Stimulated activated CD8-positive, alpha-beta memory T cell treated with anti-CD3 and anti-CD28 coated beads, Interleukin-4, amount 100 ng/mL, for 24 hours (primary cell): ENCODE results near the gene ZNF446.
"Not testable (repeated sequence)": the region's sequence is repeated elsewhere in the genome, so short reads cannot be mapped to it uniquely, and the experiment has no call there.

Experiments
- DNase-seq: peaks from one replicate; pipeline ENCODE4 v3.0.0-alpha.2; 2020; ENCODE audit warnings: low read depth

The ZNF446 gene

DNA sequence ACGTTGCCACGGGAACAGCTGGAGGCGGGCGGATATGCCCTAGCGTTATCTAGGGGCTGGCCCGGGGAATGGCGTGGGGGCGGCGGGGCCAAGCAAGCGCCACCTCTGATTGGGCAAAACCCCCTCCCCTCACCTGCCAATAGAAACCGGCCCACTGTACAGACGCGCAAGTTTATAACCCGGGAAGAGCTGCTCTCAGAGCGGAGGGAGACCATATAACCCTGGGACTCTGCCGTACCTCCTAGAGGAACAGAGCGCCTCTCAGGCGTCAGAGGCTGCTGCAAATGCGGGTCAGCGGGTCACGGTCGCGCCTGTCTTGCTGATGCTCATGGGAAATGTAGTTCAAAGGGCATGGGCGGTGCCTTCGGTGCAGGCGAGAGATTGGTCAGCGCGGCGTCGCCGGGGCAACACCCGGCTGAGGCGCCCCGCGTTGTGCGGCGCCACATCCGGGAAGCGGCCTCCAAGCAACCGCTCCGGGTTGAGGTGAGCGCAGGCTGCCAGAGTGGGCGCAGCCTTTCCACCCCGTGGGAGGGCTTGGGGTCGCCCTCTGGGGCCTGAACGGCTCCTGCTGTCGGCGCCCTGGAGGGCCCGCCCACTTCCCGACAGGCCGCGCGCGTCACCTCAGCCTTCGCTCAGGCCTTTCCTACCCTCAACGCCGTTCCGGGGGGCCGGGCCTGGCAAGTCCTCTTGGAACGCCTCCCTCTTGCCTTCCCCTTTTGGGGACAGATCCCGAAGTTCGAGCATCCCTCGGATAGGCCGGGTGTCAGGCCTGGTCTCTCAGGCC is at the start of gene ZNF446:
Gene ZNF446 (plus strand): TSS at position 639 of the 784 bp plus-strand sequence. CDS start 867 bp downstream, outside the sequence.
- peak; percentile 90 for DNase-seq

DNA sequence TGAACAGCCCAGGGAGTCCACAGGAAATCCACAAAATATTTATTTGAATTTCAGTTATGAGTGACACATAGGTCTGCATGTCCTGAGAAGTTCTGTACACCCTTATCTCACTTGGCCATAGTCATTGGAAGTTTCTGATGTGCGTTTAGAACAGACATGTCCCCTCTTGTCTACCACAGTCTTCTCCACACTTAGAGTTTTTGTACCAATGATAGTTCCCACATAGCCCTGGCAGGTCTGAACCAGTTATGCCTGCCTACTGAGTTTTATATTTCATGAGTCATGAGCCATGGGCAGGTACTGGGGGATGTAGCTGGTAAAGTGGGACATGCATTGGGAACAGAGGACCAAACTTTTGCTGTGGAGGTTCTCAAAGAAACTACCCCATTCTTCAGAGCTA is 47.5 kb upstream of the ZNF446 start:
- no peak for DNase-seq

DNA sequence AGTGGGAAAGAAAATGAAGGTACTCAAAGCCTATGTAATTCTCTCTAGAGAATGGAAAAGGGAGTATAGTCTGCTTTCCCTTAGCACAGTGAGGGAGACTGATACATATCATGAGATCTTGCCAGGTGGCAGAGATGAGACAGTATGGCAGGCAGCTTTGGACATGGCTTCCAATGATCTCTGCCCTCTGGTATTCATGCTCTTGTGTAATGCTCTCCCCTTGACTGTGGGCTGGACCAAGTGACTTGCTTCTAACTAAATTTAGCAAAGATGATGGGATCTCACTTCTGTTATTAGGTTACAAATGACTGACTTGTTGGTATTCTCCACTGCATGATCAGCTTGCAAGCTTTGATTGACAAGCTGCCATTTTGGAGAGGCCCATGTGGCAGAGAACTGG is 46.4 kb upstream of the ZNF446 start:
- DNase-seq, result no peak

DNA sequence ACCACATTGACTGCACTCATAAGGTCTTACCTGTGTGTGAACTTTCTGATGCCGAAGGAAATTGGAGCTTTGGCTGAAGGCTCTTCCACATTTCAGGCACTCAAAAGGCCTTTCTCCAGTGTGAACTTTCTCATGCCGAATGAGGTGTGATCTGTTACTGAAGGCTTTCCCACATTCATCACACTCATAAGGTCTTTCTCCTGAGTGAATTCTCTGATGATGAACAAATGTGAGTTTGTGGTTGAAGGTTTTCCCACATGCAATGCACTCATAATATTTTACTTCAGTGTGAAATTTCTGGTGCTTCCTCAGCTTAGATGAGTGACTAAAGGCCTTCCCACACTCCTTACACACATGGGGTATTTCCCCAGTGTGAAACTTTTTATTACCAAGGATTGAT is 41.9 kb upstream of the ZNF446 start:
- DNase-seq, result no peak

DNA sequence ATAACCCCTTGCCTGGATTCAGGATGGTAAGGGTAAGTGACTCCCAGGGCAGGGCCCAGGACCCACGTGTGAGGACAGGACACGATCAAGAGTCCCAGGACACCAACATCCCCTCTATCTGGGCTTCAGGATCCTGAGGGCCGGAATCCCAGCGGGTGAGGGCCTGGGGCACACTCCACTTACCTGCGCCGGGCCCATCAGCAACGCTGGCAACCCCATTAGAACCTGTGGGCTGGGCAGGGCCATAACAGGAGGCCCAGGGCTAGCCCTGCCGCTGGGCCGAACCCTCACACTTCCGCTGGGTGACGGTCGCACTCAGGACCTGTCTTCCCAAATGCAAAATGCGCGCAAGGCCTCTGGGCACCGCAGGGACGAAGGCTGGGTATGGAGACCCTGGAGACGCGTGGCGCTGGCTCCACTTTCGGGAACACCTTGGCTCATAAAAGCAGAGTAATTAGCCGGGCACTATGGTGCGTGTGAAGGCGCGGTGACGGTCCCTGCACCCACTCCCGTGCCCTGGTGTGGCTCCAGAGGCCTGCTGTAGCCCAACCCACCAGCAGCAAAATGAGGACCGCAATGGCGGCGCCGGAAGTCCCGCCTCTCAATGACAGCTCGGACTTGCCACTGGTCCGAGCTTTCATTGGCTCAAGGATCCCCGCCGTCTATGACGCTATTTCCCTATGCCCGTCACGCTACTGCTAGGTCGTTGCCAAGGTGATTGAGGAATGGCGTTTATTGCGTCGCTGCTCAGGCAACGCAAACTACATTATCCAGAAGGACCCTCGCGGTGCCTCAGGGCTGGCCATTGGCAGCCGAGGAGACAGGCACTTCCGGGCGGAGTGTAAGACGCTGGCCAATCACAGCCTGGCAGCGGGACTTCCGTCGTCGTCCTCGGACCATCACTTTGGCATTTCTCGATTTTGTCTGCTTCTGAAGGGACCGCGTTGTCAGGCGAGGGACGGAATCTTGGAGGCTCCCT is 36.3 kb upstream of the ZNF446 start, which contains the start of gene ZNF132:
Gene ZNF132 (minus strand): TSS at position 578 of the 979 bp plus-strand sequence. CDS start 332 bp downstream, at position 246.
- DNase-seq, result peak; percentile 89

DNA sequence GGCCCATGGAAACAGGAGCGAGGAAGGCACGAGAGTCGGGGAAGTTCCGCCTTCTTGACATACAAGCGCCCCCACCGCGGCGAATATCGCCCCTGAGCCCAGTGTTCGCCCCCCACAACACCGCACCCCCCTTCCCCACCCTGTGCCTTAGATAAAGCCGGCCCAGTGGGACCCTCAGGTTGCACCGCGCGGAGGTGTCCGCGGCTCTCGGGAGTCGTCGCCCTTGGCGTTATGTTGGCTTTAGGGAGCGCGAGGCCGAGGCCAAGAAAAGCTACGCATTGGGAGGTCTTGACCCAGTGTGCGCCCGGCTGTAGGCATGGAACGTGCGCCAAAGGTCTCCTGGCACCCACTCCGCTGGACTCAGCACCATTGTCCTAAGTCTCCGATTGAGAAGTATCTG is 35.6 kb upstream of the ZNF446 start:
- no peak for DNase-seq

DNA sequence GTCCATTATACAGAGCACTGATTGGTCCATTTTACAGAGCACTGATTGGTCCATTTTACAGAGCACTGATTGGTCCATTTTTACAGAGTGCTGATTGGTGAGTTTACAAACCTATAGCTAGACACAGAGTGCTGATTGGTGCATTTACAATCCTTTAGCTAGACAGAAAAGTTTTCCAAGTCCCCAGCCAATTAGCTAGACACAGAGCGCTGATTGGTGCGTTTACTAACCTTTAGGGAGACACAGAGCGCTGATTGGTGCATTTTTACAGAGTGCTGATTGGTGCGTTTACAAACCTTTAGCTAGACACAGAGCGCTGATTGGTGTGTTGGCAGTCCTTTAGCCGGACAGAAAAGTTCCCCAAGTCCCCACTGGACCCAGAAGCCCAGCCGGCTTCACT is 33.2 kb upstream of the ZNF446 start:
- DNase-seq, result not testable (repeated sequence)

DNA sequence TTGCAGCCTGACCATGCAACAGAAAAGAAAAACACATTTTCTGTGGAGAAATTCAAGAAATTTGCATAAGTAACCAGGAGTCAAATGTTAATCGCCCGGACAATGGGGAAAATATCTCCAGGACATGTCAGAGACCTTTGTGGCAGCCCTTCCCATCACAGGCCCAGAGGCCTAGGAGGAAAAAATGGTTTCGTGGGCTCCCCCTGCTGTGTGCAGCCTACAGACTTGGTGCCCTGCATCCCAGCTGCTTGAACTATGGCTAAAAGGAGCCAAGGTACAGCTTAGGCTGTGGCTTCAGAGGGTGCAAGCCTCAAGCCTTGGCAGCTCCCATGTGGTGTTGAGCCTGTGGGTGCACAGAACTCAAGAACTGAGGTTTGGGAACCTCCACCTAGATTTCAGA is 27.3 kb upstream of the ZNF446 start:
- not testable (repeated sequence) for DNase-seq

DNA sequence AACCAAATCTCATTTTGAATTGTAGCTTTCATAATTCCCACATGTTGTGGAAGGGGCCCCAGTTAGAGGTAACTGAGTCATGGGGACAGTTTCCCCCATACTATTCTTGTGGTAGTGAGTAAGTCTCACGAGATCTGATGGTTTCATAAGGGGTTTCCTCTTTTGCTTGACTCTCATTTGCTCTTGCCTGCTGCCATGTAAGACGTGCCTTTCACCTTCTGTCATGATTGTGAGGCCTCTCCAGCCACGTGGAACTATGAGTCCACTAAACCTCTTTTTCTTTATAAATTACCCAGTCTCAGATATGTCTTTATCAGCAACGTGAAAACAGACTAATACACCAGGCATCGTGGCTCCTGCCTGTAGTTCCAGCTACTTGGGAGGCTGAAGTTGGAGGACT is 26.2 kb upstream of the ZNF446 start:
- DNase-seq, result not testable (repeated sequence)

DNA sequence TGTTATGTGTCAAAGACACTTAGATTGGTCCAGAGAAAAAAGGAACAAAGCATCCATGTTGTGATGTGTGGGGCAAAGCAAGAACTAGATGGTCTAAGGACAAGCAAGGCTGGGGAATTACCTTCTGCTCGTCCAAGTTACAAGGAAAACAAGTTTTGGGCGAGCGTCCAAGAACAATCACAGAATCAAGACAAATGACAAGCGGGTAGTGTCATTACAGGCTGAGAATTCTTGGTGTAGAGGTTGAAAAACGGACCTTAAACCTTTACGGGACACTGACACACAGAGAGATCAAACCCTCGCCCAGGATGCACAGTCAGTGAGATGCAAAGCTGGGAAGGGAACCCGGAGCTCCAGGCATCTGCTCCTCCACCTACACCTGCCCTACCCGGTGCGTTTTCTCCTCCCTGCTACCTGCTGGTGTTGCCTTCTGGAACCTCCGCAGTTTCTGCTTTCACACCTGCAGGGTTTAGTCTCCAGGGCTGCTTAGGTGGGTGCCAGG is 25.2 kb upstream of the ZNF446 start:
- DNase-seq, result no peak

DNA sequence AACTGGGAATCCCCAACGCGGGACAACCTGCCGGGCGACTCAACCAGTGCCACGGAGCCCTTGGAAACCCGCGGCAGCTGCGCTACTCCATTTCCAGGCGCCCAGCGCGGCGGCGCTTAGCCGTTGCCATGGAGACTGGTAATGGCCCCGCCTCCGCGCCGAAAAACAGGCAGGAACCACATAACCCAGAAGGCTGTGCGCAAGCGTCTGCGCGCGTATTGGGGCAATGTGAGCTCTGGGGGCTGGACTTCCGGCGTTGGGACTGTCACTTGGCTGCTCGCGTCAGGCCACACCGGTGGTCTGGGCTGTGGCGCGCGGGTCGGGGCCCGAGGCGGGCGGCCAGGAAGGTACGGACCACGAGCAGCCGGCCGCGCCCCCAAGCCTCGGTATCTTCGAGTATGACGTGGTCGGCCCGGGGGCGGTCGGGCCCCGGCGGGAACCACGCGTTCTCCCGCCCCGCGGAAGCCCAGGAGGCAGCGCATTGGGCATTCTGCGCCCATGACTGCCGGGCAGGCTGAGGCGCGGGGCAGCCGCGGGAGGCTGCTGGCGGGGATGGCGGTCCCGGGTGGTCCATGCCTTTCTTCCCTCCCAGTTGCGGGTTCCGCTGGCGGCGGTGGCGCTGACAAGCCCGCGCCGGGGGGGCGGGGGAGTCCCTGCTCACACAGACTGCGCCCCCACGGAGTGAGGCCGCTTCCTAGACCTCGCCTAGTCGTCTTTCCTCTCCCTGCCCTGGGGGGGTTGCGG is 24.6 kb upstream of the ZNF446 start, which contains the start of gene ZNF324B:
Gene ZNF324B (plus strand): TSS at position 265 of the 744 bp plus-strand sequence. CDS start 2,080 bp downstream, outside the sequence.
- DNase-seq, result peak; percentile 95

DNA sequence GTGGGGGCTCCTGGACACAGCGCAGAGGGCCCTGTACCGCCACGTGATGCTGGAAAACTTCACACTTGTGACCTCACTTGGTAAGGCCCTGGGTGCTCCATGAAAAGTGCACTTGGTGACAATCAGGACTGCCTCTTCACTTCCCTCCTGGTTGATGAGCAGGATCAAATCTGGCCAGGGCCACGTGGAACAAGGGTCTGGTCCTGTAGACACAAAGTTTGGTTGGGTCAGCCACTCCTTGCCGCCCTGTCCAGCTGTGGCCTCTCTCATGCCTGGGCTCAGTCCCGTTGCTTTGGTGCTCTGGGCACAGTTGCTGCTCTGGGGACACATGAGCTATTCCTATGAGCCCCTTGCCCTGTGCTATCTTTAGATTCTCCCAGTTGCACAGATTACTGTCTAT is 22.4 kb upstream of the ZNF446 start:
- no peak for DNase-seq

DNA sequence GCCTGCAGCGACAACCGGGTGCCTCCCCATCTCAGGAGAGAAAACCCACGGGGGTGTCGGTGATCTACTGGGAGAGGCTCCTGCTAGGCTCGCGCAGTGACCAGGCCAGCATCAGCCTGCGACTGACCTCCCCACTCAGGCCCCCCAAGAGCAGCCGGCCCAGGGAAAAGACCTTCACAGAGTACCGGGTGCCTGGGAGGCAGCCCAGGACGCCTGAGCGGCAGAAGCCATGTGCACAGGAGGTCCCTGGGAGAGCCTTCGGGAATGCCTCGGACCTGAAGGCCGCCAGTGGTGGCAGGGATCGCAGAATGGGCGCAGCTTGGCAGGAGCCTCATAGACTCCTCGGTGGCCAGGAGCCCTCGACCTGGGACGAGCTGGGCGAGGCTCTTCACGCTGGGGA is 20.8 kb upstream of the ZNF446 start:
- no peak for DNase-seq

DNA sequence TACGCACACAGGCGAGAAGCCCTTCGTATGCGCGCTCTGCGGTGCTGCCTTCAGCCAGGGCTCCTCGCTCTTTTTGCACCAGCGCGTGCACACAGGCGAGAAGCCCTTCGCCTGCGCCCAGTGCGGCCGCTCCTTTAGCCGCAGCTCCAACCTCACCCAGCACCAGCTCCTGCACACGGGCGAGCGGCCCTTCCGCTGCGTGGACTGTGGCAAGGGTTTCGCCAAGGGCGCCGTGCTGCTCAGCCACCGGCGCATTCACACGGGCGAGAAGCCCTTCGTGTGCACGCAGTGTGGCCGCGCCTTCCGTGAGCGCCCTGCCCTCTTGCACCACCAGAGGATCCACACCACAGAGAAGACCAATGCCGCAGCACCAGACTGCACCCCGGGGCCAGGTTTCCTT is 20.0 kb upstream of the ZNF446 start:
- no peak for DNase-seq

DNA sequence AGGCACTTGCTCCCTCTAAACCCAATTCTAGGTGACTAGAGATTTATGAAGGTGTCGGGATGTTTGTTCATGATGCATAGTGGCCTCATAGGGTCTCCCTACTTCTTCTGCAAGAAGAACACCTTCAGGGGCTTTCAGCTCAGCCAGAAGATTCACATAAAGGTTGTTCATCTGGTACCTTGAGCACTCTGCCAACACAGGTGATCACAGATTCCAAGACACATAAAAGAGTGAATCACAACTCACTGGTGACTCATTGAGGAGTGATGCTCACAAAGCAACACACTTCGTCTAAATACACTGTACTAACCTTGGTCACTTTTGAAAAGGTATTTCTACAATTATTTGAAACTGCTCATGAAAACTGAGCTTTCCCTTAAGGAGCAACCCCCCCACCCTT is 16.1 kb upstream of the ZNF446 start:
- DNase-seq, result no peak

DNA sequence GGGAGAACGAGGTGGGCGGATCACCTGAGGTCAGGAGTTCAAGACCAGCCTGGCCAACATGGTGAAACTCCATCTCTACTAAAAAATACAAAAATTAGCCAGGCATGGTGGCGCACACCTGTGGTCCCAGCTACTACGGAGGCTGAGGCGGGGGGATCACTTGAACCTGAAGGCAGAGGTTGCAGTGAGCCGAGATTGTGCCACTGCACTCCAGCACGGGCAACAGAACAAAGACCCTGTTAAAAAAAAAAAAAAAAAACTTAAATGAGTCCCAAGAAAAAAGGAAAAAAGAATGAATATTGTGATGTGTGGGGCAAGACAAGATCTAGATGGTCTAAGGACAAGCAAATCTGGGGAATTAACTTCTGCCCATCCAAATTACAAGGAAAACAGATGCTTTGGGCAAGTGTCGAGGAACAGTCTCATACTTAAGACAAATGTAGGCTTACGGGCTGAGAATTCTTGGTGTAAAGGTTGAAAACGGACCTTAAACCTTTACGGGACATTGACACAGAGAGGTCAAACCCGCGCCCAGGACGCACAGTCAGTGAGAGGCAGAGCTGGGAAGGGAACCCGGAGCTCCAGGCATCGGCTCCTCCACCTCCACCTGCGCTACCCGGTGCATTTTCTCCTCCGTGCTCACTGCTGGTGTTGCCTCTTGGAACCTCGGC is 9.9 kb upstream of the ZNF446 start:
- no peak for DNase-seq

DNA sequence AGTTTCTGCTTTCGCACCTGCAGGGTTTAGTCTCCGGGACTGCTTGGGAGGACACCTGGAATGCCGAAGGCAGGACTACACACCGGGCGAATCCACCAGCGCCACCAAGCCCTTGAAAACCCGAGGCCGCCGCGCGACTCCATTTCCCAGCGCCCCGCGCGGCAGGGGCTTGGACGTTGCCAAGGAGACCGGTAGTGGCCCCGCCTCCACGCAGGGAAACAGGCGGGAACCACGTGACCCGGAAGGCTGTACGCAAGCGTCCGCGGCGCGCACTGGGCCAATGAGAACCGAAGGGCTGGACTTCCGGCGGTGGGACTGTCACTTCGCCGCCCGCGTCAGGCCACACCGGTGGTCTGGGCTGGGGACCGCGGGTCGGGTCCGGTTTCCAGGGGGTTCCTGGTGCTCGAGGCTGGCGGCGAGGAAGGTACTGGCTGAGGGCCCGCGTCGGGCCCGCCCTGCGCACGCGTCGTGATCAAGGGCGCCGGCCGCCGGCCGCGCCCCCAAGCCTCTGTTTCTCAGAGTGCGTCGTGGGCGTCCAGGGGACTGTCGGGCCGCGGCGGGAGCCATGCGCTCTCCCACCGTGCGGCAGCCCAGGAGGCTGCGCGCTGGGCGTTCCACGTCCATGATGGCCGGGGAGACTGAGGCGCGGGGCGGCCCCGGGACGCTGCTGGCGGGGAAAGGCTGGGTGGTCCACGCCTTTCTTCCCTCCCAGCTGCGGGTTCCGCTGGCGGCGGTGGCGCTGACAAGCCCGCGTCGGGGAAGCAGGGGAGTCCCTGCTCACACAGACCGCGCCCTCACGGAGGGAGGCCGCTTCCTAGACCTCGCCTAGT is 9.2 kb upstream of the ZNF446 start, which contains the start of gene ZNF324:
Gene ZNF324 (plus strand): TSS at position 321 of the 830 bp plus-strand sequence. CDS start 2,106 bp downstream, outside the sequence.
- DNase-seq, result peak; percentile 97

DNA sequence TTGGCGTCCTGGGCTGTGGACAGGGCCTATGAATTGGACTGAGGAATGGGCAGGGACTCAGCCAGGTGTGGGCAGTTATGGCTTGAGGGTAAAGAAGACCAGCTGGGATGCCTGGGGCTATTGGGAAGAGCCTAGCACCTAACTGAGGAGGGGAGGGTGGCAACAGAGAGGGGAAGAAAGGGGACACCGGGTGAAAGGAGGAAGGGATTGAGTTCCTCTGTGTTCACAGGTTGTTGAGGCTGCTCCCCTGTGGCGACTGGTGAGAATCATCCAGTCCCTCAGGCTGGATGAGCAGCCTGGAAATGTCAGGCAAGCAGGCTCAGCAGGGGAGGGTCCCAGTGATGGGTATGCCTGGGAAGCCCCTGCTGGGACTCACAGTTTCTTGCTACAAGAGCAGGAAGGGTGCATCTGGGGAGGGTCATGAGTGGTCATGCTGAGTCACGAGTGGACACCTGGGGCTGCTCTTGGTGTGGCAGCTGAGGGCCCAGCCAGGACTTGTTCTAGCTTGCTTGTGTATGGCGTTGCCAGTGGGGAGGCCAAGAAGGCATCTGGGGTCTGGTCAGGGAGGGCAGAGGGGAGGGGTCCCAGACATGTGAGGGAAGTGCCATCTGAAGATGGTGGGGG is 7.8 kb upstream of the ZNF446 start:
- no peak for DNase-seq

DNA sequence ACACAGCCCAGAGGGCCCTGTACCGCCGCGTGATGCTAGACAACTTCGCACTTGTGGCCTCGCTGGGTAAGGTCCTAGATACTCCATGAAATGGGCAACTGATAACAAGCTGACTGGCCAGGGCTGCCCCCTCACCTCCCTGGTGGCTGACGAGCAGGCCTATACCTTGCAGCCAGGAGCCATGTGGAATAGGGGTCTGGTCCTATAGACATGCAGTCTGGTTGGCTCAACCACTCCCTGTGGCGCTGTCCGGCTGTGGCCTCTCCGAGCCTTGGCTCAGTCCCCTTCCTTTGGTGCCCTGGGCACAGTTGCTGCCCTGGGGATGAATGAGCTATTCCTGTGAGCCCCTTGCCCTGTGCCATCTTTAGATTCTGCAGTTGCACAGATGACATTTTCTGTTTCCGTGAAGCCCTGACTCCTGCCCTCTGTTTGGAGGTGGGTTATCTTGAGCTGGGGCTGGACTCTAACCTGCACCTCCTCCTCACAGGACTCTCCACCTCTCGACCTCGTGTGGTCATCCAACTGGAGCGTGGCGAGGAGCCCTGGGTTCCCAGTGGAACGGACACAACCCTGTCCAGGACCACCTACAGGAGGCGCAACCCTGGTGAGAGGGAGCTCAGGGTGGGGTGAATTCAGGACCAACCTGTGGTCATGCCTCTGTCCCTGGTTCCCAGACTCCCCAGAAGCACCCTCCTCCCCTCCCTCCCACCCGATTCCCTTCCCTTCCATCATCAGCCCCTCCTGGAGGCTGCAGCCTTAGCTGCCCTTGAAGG is 6.7 kb upstream of the ZNF446 start:
- no peak for DNase-seq
